Measurements from ENCODE around the gene KIAA2012.

The KIAA2012 gene

DNA sequence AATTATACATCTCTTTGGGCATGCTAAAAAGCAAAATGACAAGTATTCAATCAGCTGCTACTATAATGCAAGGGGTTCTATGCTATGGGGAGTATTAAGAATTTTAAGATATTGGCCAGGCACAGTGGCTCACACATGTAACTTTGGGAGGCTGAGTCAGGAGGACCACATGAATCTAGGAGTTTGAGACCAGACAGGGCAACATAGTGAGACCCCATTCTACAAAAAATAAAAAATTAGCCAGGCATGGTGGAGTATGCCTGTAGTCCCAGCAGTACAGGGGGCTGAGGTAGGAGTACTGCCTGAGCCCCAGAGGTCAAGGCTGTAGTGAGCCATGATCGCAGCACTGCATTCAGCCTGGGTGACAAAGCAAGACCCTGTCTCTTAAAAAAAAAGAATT lies 5.5 kb upstream of the KIAA2012 start:
- no peak overlapping the region for H3K4me3 ChIP-seq (ENCODE audit: insufficient read length, low read depth)
- no peak for DNase-seq (ENCODE audit: low read depth, low spot score)
- no peaks in the 10 kb centered on the region for H3K36me3 ChIP-seq (ENCODE audit: insufficient read depth, insufficient read length, low read length)
- no peaks in the 10 kb centered on the region for H3K27me3 ChIP-seq (ENCODE audit: insufficient read depth, insufficient read length)
- no peak overlapping the region for H3K9ac ChIP-seq (ENCODE audit: insufficient read length, low read depth)
- no peak for TF ChIP-seq SUZ12 (IDR thresholded peaks at IDR 0.05; ENCODE audit: extremely low read depth, insufficient read depth, insufficient read length)
- TF ChIP-seq ZNF274 (IDR thresholded peaks at IDR 0.05; ENCODE audit: low read depth, low read length): no peak
- no peak for TF ChIP-seq YY1 (IDR thresholded peaks at IDR 0.05; ENCODE audit: insufficient read depth, insufficient read length)
- no peaks in the 10 kb centered on the region for H3K9me3 ChIP-seq (ENCODE audit: insufficient read depth, low read length)
- peaks cover 5% of the 10 kb centered on the region for H3K4me1 ChIP-seq (ENCODE audit: insufficient read depth, insufficient read length)

DNA sequence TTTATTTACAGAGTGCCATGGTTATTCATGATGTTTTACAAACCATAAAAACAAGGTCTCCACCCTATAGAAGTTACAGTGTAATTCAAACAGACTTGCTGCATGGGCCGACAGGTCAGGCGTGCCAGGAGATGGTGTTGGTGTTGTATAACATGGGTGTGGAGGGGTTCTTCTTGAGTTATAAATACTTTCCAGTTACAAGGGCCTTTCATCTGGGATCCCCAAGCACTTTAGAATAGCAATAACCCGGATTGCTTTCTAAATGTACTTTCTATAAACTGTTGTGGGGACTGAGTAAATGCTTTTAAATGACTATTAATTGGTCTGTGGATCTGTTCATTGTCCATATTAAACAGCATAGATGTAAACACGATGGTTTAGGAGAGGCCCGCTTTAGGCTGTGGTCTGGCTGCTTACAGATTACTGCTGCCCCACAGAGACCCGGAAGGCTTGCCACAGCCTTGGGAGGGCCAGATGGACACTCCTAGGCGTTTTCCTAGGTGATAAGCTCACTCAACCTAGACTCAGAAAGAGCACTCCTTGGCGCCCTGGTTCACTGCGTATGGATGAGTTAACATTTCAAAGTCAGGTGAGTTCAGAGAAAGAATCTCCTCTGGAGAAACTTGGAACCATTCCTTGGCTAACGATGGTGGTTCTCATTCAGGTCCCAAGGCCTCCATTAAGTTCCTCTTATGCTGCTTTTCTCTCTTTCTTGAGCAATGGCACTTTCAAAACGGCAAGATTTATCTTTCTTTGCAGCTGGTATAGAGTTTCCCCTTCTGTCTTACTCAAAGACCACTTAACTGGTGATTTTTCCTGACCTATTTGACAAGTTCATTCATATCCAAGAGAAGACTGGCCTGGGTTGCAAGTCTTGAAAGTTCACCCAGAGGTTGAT lies 3.6 kb upstream of the KIAA2012 start:
- Histone ChIP-seq H3K27me3 (ENCODE audit: insufficient read depth, insufficient read length) (no peaks in the 10 kb centered on the region), H3K4me1 (ENCODE audit: insufficient read depth, insufficient read length) (peaks cover 8% of the 10 kb centered on the region), H3K9me3 (ENCODE audit: insufficient read depth, low read length) (no peaks in the 10 kb centered on the region), H3K36me3 (ENCODE audit: insufficient read depth, insufficient read length, low read length) (no peaks in the 10 kb centered on the region), H3K4me3 (ENCODE audit: insufficient read length, low read depth) (no peak overlapping the region), H3K9ac (ENCODE audit: insufficient read length, low read depth) (no peak overlapping the region)
- TF ChIP-seq YY1 (IDR thresholded peaks at IDR 0.05; ENCODE audit: insufficient read depth, insufficient read length) (no peak), SUZ12 (IDR thresholded peaks at IDR 0.05; ENCODE audit: extremely low read depth, insufficient read depth, insufficient read length) (no peak), ZNF274 (IDR thresholded peaks at IDR 0.05; ENCODE audit: low read depth, low read length) (no peak)
- no peak for DNase-seq (ENCODE audit: low read depth, low spot score)

DNA sequence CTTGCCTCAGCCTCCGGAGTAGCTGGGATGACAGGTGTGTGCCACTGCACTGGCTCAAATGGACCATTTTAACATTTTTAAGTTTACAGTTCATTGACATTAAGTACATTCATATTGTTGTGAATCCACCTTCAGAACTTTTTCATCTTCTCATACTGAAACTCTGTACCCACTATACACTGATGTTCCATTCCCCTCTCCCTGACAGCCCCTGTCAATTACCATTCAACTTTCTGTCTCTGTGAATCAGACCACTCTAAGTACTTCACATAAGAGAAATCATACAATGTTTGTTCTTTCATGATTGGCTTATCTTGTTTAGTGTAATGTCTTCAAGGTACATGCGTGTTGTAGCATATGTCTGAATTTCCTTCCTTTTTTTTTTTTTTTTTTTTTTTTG lies 1.9 kb upstream of the KIAA2012 start:
- DNase-seq (ENCODE audit: low read depth, low spot score): no peak
- H3K4me1 ChIP-seq (ENCODE audit: insufficient read depth, insufficient read length): peaks cover 2% of the 10 kb centered on the region
- no peak overlapping the region for H3K9ac ChIP-seq (ENCODE audit: insufficient read length, low read depth)
- no peaks in the 10 kb centered on the region for H3K9me3 ChIP-seq (ENCODE audit: insufficient read depth, low read length)
- H3K4me3 ChIP-seq (ENCODE audit: insufficient read length, low read depth): no peak overlapping the region
- no peaks in the 10 kb centered on the region for H3K36me3 ChIP-seq (ENCODE audit: insufficient read depth, insufficient read length, low read length)
- H3K27me3 ChIP-seq (ENCODE audit: insufficient read depth, insufficient read length): no peaks in the 10 kb centered on the region
- TF ChIP-seq ZNF274 (IDR thresholded peaks at IDR 0.05; ENCODE audit: low read depth, low read length) (no peak), YY1 (IDR thresholded peaks at IDR 0.05; ENCODE audit: insufficient read depth, insufficient read length) (no peak), SUZ12 (IDR thresholded peaks at IDR 0.05; ENCODE audit: extremely low read depth, insufficient read depth, insufficient read length) (no peak)

GRCh38 chr2:202072226-202072625 lies 829 bp upstream of the KIAA2012 start:
- H3K4me1 ChIP-seq (ENCODE audit: insufficient read depth, insufficient read length): peaks cover 2% of the 10 kb centered on the region
- no peaks in the 10 kb centered on the region for H3K9me3 ChIP-seq (ENCODE audit: insufficient read depth, low read length)
- no peaks in the 10 kb centered on the region for H3K27me3 ChIP-seq (ENCODE audit: insufficient read depth, insufficient read length)
- H3K4me3 ChIP-seq (ENCODE audit: insufficient read length, low read depth): no peak overlapping the region
- no peak overlapping the region for H3K9ac ChIP-seq (ENCODE audit: insufficient read length, low read depth)
- DNase-seq (ENCODE audit: low read depth, low spot score): peak; percentile 30
- no peak for TF ChIP-seq ZNF274 (IDR thresholded peaks at IDR 0.05; ENCODE audit: low read depth, low read length)
- TF ChIP-seq YY1 (IDR thresholded peaks at IDR 0.05; ENCODE audit: insufficient read depth, insufficient read length): no peak
- TF ChIP-seq SUZ12 (IDR thresholded peaks at IDR 0.05; ENCODE audit: extremely low read depth, insufficient read depth, insufficient read length): no peak
- no peaks in the 10 kb centered on the region for H3K36me3 ChIP-seq (ENCODE audit: insufficient read depth, insufficient read length, low read length)

- DNase-seq (ENCODE audit: low read depth, low spot score): no peak
- no peaks in the 10 kb centered on the region for H3K9me3 ChIP-seq (ENCODE audit: insufficient read depth, low read length)
- no peak for TF ChIP-seq YY1 (IDR thresholded peaks at IDR 0.05; ENCODE audit: insufficient read depth, insufficient read length)
These were observed 1.3 kb downstream of the KIAA2012 start for GRCh38 chr2:202074324-202074723.

GRCh38 chr2:202079310-202079709 lies 6.3 kb downstream of the KIAA2012 start:
- Histone ChIP-seq H3K27me3 (ENCODE audit: insufficient read depth, insufficient read length) (no peaks in the 10 kb centered on the region), H3K9ac (ENCODE audit: insufficient read length, low read depth) (no peak overlapping the region), H3K36me3 (ENCODE audit: insufficient read depth, insufficient read length, low read length) (no peaks in the 10 kb centered on the region), H3K9me3 (ENCODE audit: insufficient read depth, low read length) (no peaks in the 10 kb centered on the region), H3K4me3 (ENCODE audit: insufficient read length, low read depth) (no peak overlapping the region), H3K4me1 (ENCODE audit: insufficient read depth, insufficient read length) (no peaks in the 10 kb centered on the region)
- DNase-seq (ENCODE audit: low read depth, low spot score): no peak
- TF ChIP-seq YY1 (IDR thresholded peaks at IDR 0.05; ENCODE audit: insufficient read depth, insufficient read length) (no peak), ZNF274 (IDR thresholded peaks at IDR 0.05; ENCODE audit: low read depth, low read length) (no peak), SUZ12 (IDR thresholded peaks at IDR 0.05; ENCODE audit: extremely low read depth, insufficient read depth, insufficient read length) (no peak)

More at GRCh38 chr2:202074324-202074723, 1.3 kb downstream of the KIAA2012 start:
- Histone ChIP-seq H3K4me1 (ENCODE audit: insufficient read depth, insufficient read length) (peaks cover 2% of the 10 kb centered on the region), H3K27me3 (ENCODE audit: insufficient read depth, insufficient read length) (no peaks in the 10 kb centered on the region), H3K36me3 (ENCODE audit: insufficient read depth, insufficient read length, low read length) (no peaks in the 10 kb centered on the region), H3K9ac (ENCODE audit: insufficient read length, low read depth) (no peak overlapping the region), H3K4me3 (ENCODE audit: insufficient read length, low read depth) (no peak overlapping the region)

- no peak for TF ChIP-seq SUZ12 (IDR thresholded peaks at IDR 0.05; ENCODE audit: extremely low read depth, insufficient read depth, insufficient read length)
- no peaks in the 10 kb centered on the region for H3K9me3 ChIP-seq (ENCODE audit: insufficient read depth, low read length)
- no peak overlapping the region for H3K4me3 ChIP-seq (ENCODE audit: insufficient read length, low read depth)
- no peaks in the 10 kb centered on the region for H3K36me3 ChIP-seq (ENCODE audit: insufficient read depth, insufficient read length, low read length)
- no peaks in the 10 kb centered on the region for H3K27me3 ChIP-seq (ENCODE audit: insufficient read depth, insufficient read length)
- no peak overlapping the region for H3K9ac ChIP-seq (ENCODE audit: insufficient read length, low read depth)
- DNase-seq (ENCODE audit: low read depth, low spot score): peak; percentile 66
- no peaks in the 10 kb centered on the region for H3K4me1 ChIP-seq (ENCODE audit: insufficient read depth, insufficient read length)
These were observed 11.2 kb downstream of the KIAA2012 start for GRCh38 chr2:202084265-202084664.

Measured in NT2/D1 (cell line).